Lower lobe of right lung (tissue), 2 donors: ENCODE measurements around the gene CKB. TPM values are rescaled to one million over a fixed set of nuclear protein-coding genes. Genes with fewer than 3 reads are reported as not detected.

Experiments
- ATAC-seq, 2 donors: fragments of 200-7000 bp; cut with Tn5 transposase; one replicate each; pipeline ENCODE4 v1.9.1; 2020 to 2022; ENCODE audit warnings: mild to moderate bottlenecking in 2 of 2, moderate library complexity in 2 of 2
- DNase-seq: peaks from one replicate; pipeline ENCODE4 v3.0.0-alpha.2; 2020
- H3K27ac ChIP-seq: fragments of 200-600 bp; one replicate; pipeline ENCODE4 v1.8.0; 2022
- H3K27me3 ChIP-seq: fragments of 200-600 bp; one replicate; pipeline ENCODE4 v1.8.0; 2022; ENCODE audit warnings: low read depth
- H3K36me3 ChIP-seq: fragments of 200-600 bp; one replicate; pipeline ENCODE4 v1.8.0; 2022; ENCODE audit warnings: mild to moderate bottlenecking
- H3K4me1 ChIP-seq: fragments of 200-600 bp; one replicate; pipeline ENCODE4 v1.8.0; 2022
- H3K4me3 ChIP-seq: fragments of 200-600 bp; one replicate; pipeline ENCODE4 v1.8.0; 2022; ENCODE audit warnings: mild to moderate bottlenecking
- H3K9me3 ChIP-seq: fragments of 200-600 bp; one replicate; pipeline ENCODE4 v1.8.0; 2022
- intact Hi-C: fragments of 100-400 bp; cut with DNase I; formaldehyde crosslinking; loops from one replicate; pipeline ENCODE4 v1.11.0; 2022
- total RNA-seq: library from RNA; stranded (reverse); fragmentation: NEBNext Ultra II Directional; extraction: Animal tissue kit (Norgen Biotek cat#: 25700); gene quantifications from one replicate; pipeline ENCODE4 v1.2.1, GENCODE V29; 2021
- TF ChIP-seq, protein P1 (sequence below): fragments of 200-600 bp; IDR thresholded peaks from one replicate; pipeline ENCODE4 v1.8.0; 2022; ENCODE audit warnings: antibody characterized with exemption, mild to moderate bottlenecking
- donor health status: DM: no; HTN: yes; CAD: no; lungs with severe emphysema.

CKB gene
- total RNA-seq, 1 donor from 2014 or later, result 115 TPM

DNA sequence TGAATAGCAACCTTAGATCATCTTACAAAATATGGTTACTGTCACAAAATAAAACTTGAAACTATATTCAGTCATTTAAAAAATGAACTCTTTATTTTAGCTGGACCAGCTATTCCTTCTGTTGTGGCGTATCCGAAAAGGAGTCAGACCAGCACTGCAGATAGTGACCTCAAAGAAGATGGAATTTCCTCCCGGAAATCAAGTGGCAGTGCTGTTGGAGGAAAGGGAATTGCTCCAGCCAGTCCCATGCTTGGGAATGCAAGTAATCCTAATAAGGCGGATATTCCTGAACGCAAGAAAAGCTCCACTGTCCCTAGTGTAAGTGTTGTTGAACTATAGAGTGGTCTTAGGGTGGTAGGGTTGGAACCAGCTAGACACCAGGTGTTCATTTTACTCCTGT is 47.7 kb downstream of the CKB start:
- no peak overlapping the region for H3K27ac ChIP-seq
- H3K4me1 ChIP-seq, result no peaks in the 10 kb centered on the region
- H3K27me3 ChIP-seq, result no peaks in the 10 kb centered on the region
- TF ChIP-seq, protein P1, sequence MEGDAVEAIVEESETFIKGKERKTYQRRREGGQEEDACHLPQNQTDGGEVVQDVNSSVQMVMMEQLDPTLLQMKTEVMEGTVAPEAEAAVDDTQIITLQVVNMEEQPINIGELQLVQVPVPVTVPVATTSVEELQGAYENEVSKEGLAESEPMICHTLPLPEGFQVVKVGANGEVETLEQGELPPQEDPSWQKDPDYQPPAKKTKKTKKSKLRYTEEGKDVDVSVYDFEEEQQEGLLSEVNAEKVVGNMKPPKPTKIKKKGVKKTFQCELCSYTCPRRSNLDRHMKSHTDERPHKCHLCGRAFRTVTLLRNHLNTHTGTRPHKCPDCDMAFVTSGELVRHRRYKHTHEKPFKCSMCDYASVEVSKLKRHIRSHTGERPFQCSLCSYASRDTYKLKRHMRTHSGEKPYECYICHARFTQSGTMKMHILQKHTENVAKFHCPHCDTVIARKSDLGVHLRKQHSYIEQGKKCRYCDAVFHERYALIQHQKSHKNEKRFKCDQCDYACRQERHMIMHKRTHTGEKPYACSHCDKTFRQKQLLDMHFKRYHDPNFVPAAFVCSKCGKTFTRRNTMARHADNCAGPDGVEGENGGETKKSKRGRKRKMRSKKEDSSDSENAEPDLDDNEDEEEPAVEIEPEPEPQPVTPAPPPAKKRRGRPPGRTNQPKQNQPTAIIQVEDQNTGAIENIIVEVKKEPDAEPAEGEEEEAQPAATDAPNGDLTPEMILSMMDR, result no peak
- H3K9me3 ChIP-seq, result no peaks in the 10 kb centered on the region
- ATAC-seq, result no peak
- H3K4me3 ChIP-seq, result no peak overlapping the region
- intact Hi-C loops, result no loop called here
- H3K36me3 ChIP-seq, result peaks cover 96% of the 10 kb centered on the region
- no peak for DNase-seq

DNA sequence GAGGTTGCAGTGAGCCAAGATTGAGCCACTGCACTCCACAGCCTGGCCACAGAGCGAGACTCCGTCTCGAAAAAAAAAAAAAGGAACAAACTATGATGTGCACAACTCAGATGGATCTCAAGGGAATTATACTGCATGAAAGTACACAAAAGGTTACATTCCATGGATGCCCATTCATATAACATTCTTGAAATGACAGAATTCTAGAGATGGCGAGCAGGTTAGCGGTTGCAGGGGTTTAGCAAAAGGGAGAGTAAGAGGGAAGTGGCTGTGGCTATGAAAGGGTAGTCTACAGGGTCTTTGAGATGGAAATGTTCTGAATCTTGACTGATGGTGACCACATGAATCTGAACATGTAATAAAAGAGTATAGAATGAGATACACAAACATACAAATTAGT is 49.7 kb downstream of the CKB start:
- ATAC-seq (no peak), DNase-seq (no peak)
- Histone ChIP-seq H3K36me3 (peaks cover 99% of the 10 kb centered on the region), H3K4me1 (no peaks in the 10 kb centered on the region), H3K9me3 (no peaks in the 10 kb centered on the region), H3K27me3 (no peaks in the 10 kb centered on the region), H3K27ac (no peak overlapping the region), H3K4me3 (no peak overlapping the region)
- intact Hi-C loops, result no loop called here
- TF ChIP-seq, protein P1, result no peak

Other genes with a start within 250 kb of the CKB start
- gene EIF5, start 188.6 kb downstream of the CKB start, total RNA-seq, result 266 TPM
- gene MARK3, start 137.4 kb downstream of the CKB start, total RNA-seq, result 99.4 TPM
- 11.0 TPM for gene TRMT61A, start 6.4 kb upstream of the CKB start, total RNA-seq
- 29.8 TPM for gene BAG5, start 39.8 kb upstream of the CKB start, total RNA-seq
- 33.0 TPM for gene COA8, start 40.1 kb upstream of the CKB start, total RNA-seq
- 171 TPM for gene KLC1, start 106.4 kb upstream of the CKB start, total RNA-seq
- 5.0 TPM for gene XRCC3, start 192.6 kb upstream of the CKB start, total RNA-seq
- gene ZFYVE21, start 193.0 kb upstream of the CKB start, total RNA-seq, result 49.4 TPM